ENCODE data around the gene VPS13D. TPM values are rescaled to one million over a fixed set of nuclear protein-coding genes. Genes with fewer than 3 reads are reported as not detected.

Gene VPS13D
- total and polyA plus RNA-seq, 2 donors (not counting 3 experiments of a cell fraction or from before 2014, with no cell fraction given) = 13.6 to 48.5 TPM

DNA sequence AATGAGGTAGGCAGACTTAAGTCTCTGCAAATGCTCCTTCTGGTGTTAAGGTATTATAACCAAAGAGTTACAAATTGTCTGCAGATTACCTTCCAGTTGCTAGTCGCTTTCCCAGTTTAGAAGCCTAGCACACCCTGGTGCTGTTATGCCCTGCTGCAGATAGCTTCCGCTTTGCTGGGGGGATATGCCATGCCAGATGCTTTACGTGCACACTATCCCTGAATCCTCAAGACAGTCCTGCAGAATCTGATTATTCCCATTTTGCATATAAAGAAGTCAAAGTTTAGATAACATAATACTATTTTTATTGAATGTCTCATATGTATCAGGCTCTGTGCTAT is 221.7 kb downstream of the VPS13D start:
- no peak for FAIRE-seq
- no peak for TF ChIP-seq FOS (IDR thresholded peaks at IDR 0.05; ENCODE audit: borderline replicate concordance, insufficient read depth, low read length)
- no peak for TF ChIP-seq MYC (IDR thresholded peaks at IDR 0.05; ENCODE audit: low read depth, low read length)
- TF ChIP-seq, protein P1, sequence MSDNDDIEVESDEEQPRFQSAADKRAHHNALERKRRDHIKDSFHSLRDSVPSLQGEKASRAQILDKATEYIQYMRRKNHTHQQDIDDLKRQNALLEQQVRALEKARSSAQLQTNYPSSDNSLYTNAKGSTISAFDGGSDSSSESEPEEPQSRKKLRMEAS (IDR thresholded peaks at IDR 0.05; ENCODE audit: insufficient read depth, insufficient read length) = no peak
- TF ChIP-seq POLR2A (IDR thresholded peaks at IDR 0.05; ENCODE audit: low read depth, low read length) = no peak
- Histone ChIP-seq H3K27me3 (ENCODE audit: control insufficient read depth in 2 of 2, insufficient read depth in 2 of 2, low read length in 2 of 2) (no peaks in the 10 kb centered on the region), H3K4me3 (replicated peaks in 1 of 3; ENCODE audit: insufficient read depth in 1 of 3, low read depth in 1 of 3, low read length in 3 of 3) (no peak overlapping the region), H3K9me3 (replicated peaks; ENCODE audit: control insufficient read depth, insufficient read depth, low read length) (no peaks in the 10 kb centered on the region), H3K9me1 (replicated peaks; ENCODE audit: control insufficient read depth, extremely low read depth, insufficient read depth, low read length) (no peaks in the 10 kb centered on the region), H3K9ac (replicated peaks; ENCODE audit: extremely low read depth, insufficient read depth, low read length) (no peak overlapping the region), H3K27ac (ENCODE audit: insufficient read depth, low read depth, low read length) (no peak overlapping the region), H3K79me2 (ENCODE audit: control insufficient read depth, insufficient read depth, low read length) (no peaks in the 10 kb centered on the region), H3K4me2 (ENCODE audit: insufficient read depth, low read length) (no peak overlapping the region), H2AFZ (ENCODE audit: low read depth, low read length) (no peak overlapping the region), H3K4me1 (ENCODE audit: control insufficient read depth, extremely low read depth, insufficient read depth, low read length) (peaks cover 55% of the 10 kb centered on the region), H3K36me3 (ENCODE audit: control insufficient read depth in 2 of 2, extremely low read depth in 1 of 2, insufficient read depth in 2 of 2, low read length in 2 of 2) (no peaks in the 10 kb centered on the region), H4K20me1 (replicated peaks; ENCODE audit: control insufficient read depth, extremely low read depth, insufficient read depth, low read length) (no peaks in the 10 kb centered on the region)
- no TSS peak for BruUV-seq (replicated peaks)
- dilution Hi-C loops (cut with MboI; ENCODE audit: extremely low pct_ligation_motif_present, low sequenced_read_pairs) (no loop called here), intact Hi-C loops (cut with micrococcal nuclease) (no loop called here)
- CTCF ChIA-PET = interaction anchor here (1.5 to 2.8 kb wide), 2 partner anchors 10 to 26 kb away, joined by 6 to 7 read pairs; no protein-coding TSS in a partner anchor
- POLR2A ChIA-PET = no interaction called here
- DNase-seq (ENCODE audit: low read depth, low spot score) = no peak

DNA sequence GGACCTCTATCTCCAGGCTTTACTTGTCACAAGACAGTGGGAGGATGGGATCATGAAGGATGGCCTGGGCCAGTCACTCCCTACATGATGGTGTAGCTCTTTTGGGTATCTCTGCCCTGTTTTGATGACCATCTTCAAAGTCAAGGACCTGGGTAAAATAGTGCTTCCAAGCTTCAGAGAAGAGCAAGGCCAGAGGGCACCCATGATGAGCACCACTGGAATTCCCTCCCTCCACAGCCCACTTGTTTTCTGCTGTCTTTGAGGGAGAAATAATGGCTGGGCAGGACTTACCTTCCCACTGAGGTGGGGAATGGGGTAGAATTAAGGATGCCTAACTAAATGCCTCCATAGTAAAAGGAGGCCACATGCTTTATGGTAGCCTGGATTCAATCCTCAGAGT is 222.4 kb downstream of the VPS13D start:
- intact Hi-C loops (cut with micrococcal nuclease) = no loop called here
- DNase-seq (ENCODE audit: low read depth, low spot score) (no peak), FAIRE-seq (no peak)
- Histone ChIP-seq H3K36me3 (ENCODE audit: control insufficient read depth in 2 of 2, extremely low read depth in 1 of 2, insufficient read depth in 2 of 2, low read length in 2 of 2) (no peaks in the 10 kb centered on the region), H3K9me3 (replicated peaks; ENCODE audit: control insufficient read depth, insufficient read depth, low read length) (no peaks in the 10 kb centered on the region), H3K27me3 (ENCODE audit: control insufficient read depth in 2 of 2, insufficient read depth in 2 of 2, low read length in 2 of 2) (no peaks in the 10 kb centered on the region), H3K79me2 (ENCODE audit: control insufficient read depth, insufficient read depth, low read length) (no peaks in the 10 kb centered on the region), H3K9me1 (replicated peaks; ENCODE audit: control insufficient read depth, extremely low read depth, insufficient read depth, low read length) (no peaks in the 10 kb centered on the region), H3K4me3 (replicated peaks in 1 of 3; ENCODE audit: insufficient read depth in 1 of 3, low read depth in 1 of 3, low read length in 3 of 3) (no peak overlapping the region), H4K20me1 (replicated peaks; ENCODE audit: control insufficient read depth, extremely low read depth, insufficient read depth, low read length) (no peaks in the 10 kb centered on the region), H3K27ac (ENCODE audit: insufficient read depth, low read depth, low read length) (no peak overlapping the region), H3K9ac (replicated peaks; ENCODE audit: extremely low read depth, insufficient read depth, low read length) (no peak overlapping the region), H3K4me1 (ENCODE audit: control insufficient read depth, extremely low read depth, insufficient read depth, low read length) (peaks cover 62% of the 10 kb centered on the region), H2AFZ (ENCODE audit: low read depth, low read length) (no peak overlapping the region), H3K4me2 (ENCODE audit: insufficient read depth, low read length) (no peak overlapping the region)
- POLR2A ChIA-PET = no interaction called here
- CTCF ChIA-PET = interaction anchor here (1.2 to 2.8 kb wide), 2 partner anchors 10 to 17 kb away, joined by 4 to 7 read pairs; no protein-coding TSS in a partner anchor
- no peak for TF ChIP-seq JUN (IDR thresholded peaks at IDR 0.05; ENCODE audit: borderline replicate concordance, insufficient read depth, insufficient read length, low read depth)
- TF ChIP-seq EZH2 (IDR thresholded peaks at IDR 0.05; ENCODE audit: borderline replicate concordance, low read depth, low read length, severe bottlenecking) = no peak
- TF ChIP-seq, protein P1 (IDR thresholded peaks at IDR 0.05; ENCODE audit: insufficient read depth, insufficient read length) = no peak
- no peak for TF ChIP-seq GATA2 (IDR thresholded peaks at IDR 0.05; ENCODE audit: insufficient read depth, insufficient read length, low read depth, low read length)
- no peak for TF ChIP-seq MYC (IDR thresholded peaks at IDR 0.05; ENCODE audit: low read depth, low read length)
- TF ChIP-seq POLR2A (IDR thresholded peaks at IDR 0.05; ENCODE audit: low read depth, low read length) = no peak
- no peak for TF ChIP-seq POLR2AphosphoS5 (IDR thresholded peaks at IDR 0.05; ENCODE audit: insufficient read depth, low read depth, low read length)
- TF ChIP-seq, protein P2, sequence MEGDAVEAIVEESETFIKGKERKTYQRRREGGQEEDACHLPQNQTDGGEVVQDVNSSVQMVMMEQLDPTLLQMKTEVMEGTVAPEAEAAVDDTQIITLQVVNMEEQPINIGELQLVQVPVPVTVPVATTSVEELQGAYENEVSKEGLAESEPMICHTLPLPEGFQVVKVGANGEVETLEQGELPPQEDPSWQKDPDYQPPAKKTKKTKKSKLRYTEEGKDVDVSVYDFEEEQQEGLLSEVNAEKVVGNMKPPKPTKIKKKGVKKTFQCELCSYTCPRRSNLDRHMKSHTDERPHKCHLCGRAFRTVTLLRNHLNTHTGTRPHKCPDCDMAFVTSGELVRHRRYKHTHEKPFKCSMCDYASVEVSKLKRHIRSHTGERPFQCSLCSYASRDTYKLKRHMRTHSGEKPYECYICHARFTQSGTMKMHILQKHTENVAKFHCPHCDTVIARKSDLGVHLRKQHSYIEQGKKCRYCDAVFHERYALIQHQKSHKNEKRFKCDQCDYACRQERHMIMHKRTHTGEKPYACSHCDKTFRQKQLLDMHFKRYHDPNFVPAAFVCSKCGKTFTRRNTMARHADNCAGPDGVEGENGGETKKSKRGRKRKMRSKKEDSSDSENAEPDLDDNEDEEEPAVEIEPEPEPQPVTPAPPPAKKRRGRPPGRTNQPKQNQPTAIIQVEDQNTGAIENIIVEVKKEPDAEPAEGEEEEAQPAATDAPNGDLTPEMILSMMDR (IDR thresholded peaks at IDR 0.05; ENCODE audit: extremely low read depth in 1 of 2, insufficient read depth in 1 of 2, low read depth in 1 of 2, low read length in 2 of 2) = no peak
- no peak for TF ChIP-seq FOS (IDR thresholded peaks at IDR 0.05; ENCODE audit: borderline replicate concordance, insufficient read depth, low read length)
- no TSS peak for BruUV-seq (replicated peaks)
- dilution Hi-C loops (cut with MboI; ENCODE audit: extremely low pct_ligation_motif_present, low sequenced_read_pairs) = no loop called here

Data from endothelial cell of umbilical vein (primary cell).